Body of pancreas (tissue), 4 donors: Measurements from ENCODE around the gene TRMT61A. TPM values are rescaled to one million over a fixed set of nuclear protein-coding genes. Genes with fewer than 3 reads are reported as not detected.

Experiments
- ATAC-seq: fragments of 150-250 bp; one replicate; pipeline ENCODE4 v1.9.1; 2016
- DNase-seq, 4 donors: peaks; one replicate each; pipeline ENCODE4 v3.0.0-alpha.2; 2019
- H3K27ac ChIP-seq, 4 donors: fragments of 200-600 bp; sonication (generic); 1 replicate in 3 of 4; 2 replicates in 1 of 4; pipeline versions ENCODE4 v1.5.1 to v1.6.1; 2016 to 2019; ENCODE audit warnings: mild to moderate bottlenecking in 1 of 4, mixed read lengths in 1 of 4, moderate library complexity in 1 of 4
- H3K27me3 ChIP-seq, 2 donors: fragments of 200-600 bp; sonication (generic); one replicate each; pipeline ENCODE4 v1.6.0; 2016; ENCODE audit warnings: mild to moderate bottlenecking in 1 of 2
- H3K36me3 ChIP-seq, 2 donors: fragments of 200-600 bp; sonication (generic); replicated peaks in 1 of 2; 2 replicates each; pipeline ENCODE4 v1.5.1; 2016; ENCODE audit warnings: low read depth in 2 of 2; ENCODE audit not compliant: insufficient read depth in 1 of 2
- H3K4me1 ChIP-seq: fragments of 200-600 bp; sonication (generic); one replicate; pipeline ENCODE4 v1.6.0; 2016
- H3K4me3 ChIP-seq, 2 donors: fragments of 200-600 bp; sonication (generic); 1 replicate in 1 of 2; 2 replicates in 1 of 2; pipeline ENCODE4 v1.5.1; 2016 to 2019
- H3K9me3 ChIP-seq, 3 donors: fragments of 200-600 bp; sonication (generic); 1 replicate in 2 of 3; 2 replicates in 1 of 3; pipeline ENCODE4 v1.5.1; 2016
- CTCF ChIP-seq, 7 experiments: fragments of 450-650 bp in 4 of 7; fragments of 200-600 bp in 3 of 7; sonication (generic) in 3 of 7; IDR thresholded peaks; one replicate each; pipeline ENCODE4 v1.5.1; 2016 to 2019; ENCODE audit warnings: antibody characterized with exemption in 7 of 7
- POLR2A ChIP-seq, 3 donors: fragments of 450-650 bp; IDR thresholded peaks; one replicate each; pipeline ENCODE4 v1.6.1; 2016; ENCODE audit warnings: antibody characterized with exemption in 3 of 3, mild to moderate bottlenecking in 2 of 3
- WGBS, 2 donors: methylation state at CpG; one replicate each; pipeline ENCODE4 v1.1.5; 2017; 5-methylcytosine and 5-hydroxymethylcytosine counted together
- intact Hi-C: fragments of 100-400 bp; cut with DNase I; formaldehyde crosslinking; loops from one replicate; pipeline ENCODE4 v1.15.1; 2023
- total RNA-seq, 2 donors: library from RNA; depleted of rRNA; stranded (reverse); fragments of >200 nt; gene quantifications; one replicate each; pipeline ENCODE4 v1.1.0, GENCODE V29; 2016

The TRMT61A gene
- total RNA-seq, 2 donors from 2014 or later, result 7.9 to 10.4 TPM

GRCh38 chr14:103488071-103488470 is 40.9 kb upstream of the TRMT61A start:
- H3K27ac ChIP-seq, result no peak overlapping the region
- 94 to 97% methylated on average over 6 of the region's 6 CpGs for WGBS, 2 donors
- no peak for TF ChIP-seq CTCF (IDR thresholded peaks at IDR 0.05)
- no peak for TF ChIP-seq POLR2A (IDR thresholded peaks at IDR 0.05)
- no peaks in the 10 kb centered on the region for H3K27me3 ChIP-seq
- no peak overlapping the region for H3K4me3 ChIP-seq
- no peak for DNase-seq
- H3K36me3 ChIP-seq, result peaks cover 0 to 12% of the 10 kb centered on the region in 2 donors
- no peak for ATAC-seq
- intact Hi-C loops, result no loop called here
- no peaks in the 10 kb centered on the region for H3K9me3 ChIP-seq
- peaks cover 4% of the 10 kb centered on the region for H3K4me1 ChIP-seq

GRCh38 chr14:103488960-103489359 is 40.0 kb upstream of the TRMT61A start:
- H3K27me3 ChIP-seq, result no peaks in the 10 kb centered on the region
- no peak overlapping the region for H3K27ac ChIP-seq
- no peak overlapping the region for H3K4me3 ChIP-seq
- peaks cover 0 to 14% of the 10 kb centered on the region in 2 donors for H3K36me3 ChIP-seq
- ATAC-seq (no peak), DNase-seq (no peak)
- no peaks in the 10 kb centered on the region for H3K9me3 ChIP-seq
- no peak for TF ChIP-seq POLR2A (IDR thresholded peaks at IDR 0.05)
- no peak for TF ChIP-seq CTCF (IDR thresholded peaks at IDR 0.05)
- intact Hi-C loops, result no loop called here
- WGBS, 2 donors, result 80 to 84% methylated on average over 2 of the region's 2 CpGs
- H3K4me1 ChIP-seq, result peaks cover 4% of the 10 kb centered on the region

GRCh38 chr14:103489621-103490020 is 39.4 kb upstream of the TRMT61A start:
- WGBS, 2 donors, result 94 to 100% methylated on average over 2 of the region's 2 CpGs
- H3K9me3 ChIP-seq, result no peaks in the 10 kb centered on the region
- DNase-seq (no peak), ATAC-seq (no peak)
- TF ChIP-seq CTCF (IDR thresholded peaks at IDR 0.05) (no peak), POLR2A (IDR thresholded peaks at IDR 0.05) (no peak)
- H3K36me3 ChIP-seq, result peaks cover 0 to 16% of the 10 kb centered on the region in 2 donors
- H3K4me1 ChIP-seq, result peaks cover 4% of the 10 kb centered on the region
- intact Hi-C loops, result no loop called here
- no peak overlapping the region for H3K4me3 ChIP-seq
- H3K27me3 ChIP-seq, result no peaks in the 10 kb centered on the region
- H3K27ac ChIP-seq, result no peak overlapping the region

- WGBS, 2 donors, result 85 to 88% methylated on average over 8 to 10 of the region's 10 CpGs
- Histone ChIP-seq H3K27me3 (no peaks in the 10 kb centered on the region), H3K36me3 (peaks cover 0 to 25% of the 10 kb centered on the region in 2 donors), H3K4me3 (no peak overlapping the region), H3K27ac (no peak overlapping the region), H3K4me1 (no peaks in the 10 kb centered on the region), H3K9me3 (no peaks in the 10 kb centered on the region)
- ATAC-seq (no peak), DNase-seq (no peak)
- intact Hi-C loops, result no loop called here
- no peak for TF ChIP-seq CTCF (IDR thresholded peaks at IDR 0.05)
- TF ChIP-seq POLR2A (IDR thresholded peaks at IDR 0.05), result no peak
Observed at GRCh38 chr14:103491691-103492090, 37.3 kb upstream of the TRMT61A start.

GRCh38 chr14:103492156-103492925 is 36.7 kb upstream of the TRMT61A start:
- intact Hi-C loops, result no loop called here
- no peak for ATAC-seq
- 71 to 83% methylated on average over 6 of the region's 6 CpGs for WGBS, 2 donors
- H3K27ac ChIP-seq, result no peak overlapping the region
- no peak overlapping the region for H3K4me3 ChIP-seq
- H3K36me3 ChIP-seq, result peaks cover 0 to 23% of the 10 kb centered on the region in 2 donors
- TF ChIP-seq POLR2A (IDR thresholded peaks at IDR 0.05), result no peak
- TF ChIP-seq CTCF (IDR thresholded peaks at IDR 0.05), result no peak
- DNase-seq, result no peak
- H3K9me3 ChIP-seq, result no peaks in the 10 kb centered on the region
- no peaks in the 10 kb centered on the region for H3K4me1 ChIP-seq
- no peaks in the 10 kb centered on the region for H3K27me3 ChIP-seq
